Vagina (tissue), 2 donors: ENCODE data around the gene TRIM31.

Experiments
- POLR2A ChIP-seq, 2 donors: fragments of 450-650 bp; IDR thresholded peaks; one replicate each; pipeline ENCODE4 v1.6.1; 2017; ENCODE audit warnings: antibody characterized with exemption in 2 of 2, mild to moderate bottlenecking in 2 of 2, moderate library complexity in 2 of 2
- POLR2AphosphoS5 ChIP-seq, 2 donors: sonication (generic); formaldehyde crosslinking; IDR thresholded peaks; one replicate each; pipeline ENCODE4 v1.9.0; 2017; ENCODE audit warnings: antibody characterized with exemption in 2 of 2, mild to moderate bottlenecking in 2 of 2, low read depth in 1 of 2; ENCODE audit not compliant: insufficient read depth in 1 of 2
- TF ChIP-seq, protein P1 (sequence below), 3 experiments: fragments of 450-650 bp in 2 of 3; fragments of 200-600 bp in 1 of 3; sonication (generic) in 1 of 3; IDR thresholded peaks; one replicate each; pipeline ENCODE4 v1.5.1; 2017 to 2019; ENCODE audit warnings: antibody characterized with exemption in 3 of 3, mild to moderate bottlenecking in 2 of 3, moderate library complexity in 2 of 3

DNA sequence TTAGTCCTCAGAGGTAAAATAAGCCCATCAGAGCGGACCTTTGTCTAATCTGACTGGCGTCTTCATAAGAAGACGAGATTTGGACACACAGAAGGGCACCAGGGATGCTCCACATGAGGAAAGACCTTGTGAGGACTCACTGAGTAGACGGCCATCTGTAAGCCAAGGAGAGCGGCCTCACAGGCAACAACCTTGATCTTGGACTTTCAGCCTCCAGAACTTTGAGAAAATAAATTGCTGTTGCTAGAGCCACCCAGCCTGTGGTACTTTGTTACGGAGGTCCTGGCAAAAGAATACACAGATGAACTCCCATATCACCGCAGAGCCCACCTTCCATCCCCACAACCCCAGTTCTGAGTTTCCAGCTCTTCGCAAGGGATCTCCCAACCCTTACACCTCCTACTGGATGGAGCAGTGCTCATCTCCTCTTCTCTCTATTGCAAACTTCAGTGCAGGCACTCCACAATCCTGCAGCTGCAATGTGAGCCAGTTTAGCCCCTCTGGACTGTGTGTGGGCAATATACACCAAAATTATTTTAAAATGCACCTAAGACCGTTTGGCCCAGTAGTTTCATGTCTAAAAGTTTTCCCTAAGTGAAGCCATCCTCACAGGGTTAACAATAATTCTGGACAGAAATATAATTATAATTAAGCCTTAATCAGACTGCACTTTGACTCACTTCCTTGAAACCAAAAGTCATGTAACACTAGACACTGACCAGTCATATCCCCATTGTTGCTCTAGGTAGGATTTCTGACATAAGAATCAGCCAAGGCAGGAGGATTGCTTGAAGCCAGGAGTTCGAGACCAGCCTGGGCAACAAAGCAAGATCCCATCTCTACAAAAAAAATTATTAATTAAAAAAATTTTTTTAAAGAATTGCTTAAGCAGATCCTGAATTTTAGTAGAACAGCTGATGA, 8.8 kb upstream of the TRIM31 start:
- TF ChIP-seq POLR2A (IDR thresholded peaks at IDR 0.05) (no peak), POLR2AphosphoS5 (IDR thresholded peaks at IDR 0.05; ENCODE audit: insufficient read depth in 1 of 2, low read depth in 1 of 2) (no peak)
- TF ChIP-seq, protein P1, sequence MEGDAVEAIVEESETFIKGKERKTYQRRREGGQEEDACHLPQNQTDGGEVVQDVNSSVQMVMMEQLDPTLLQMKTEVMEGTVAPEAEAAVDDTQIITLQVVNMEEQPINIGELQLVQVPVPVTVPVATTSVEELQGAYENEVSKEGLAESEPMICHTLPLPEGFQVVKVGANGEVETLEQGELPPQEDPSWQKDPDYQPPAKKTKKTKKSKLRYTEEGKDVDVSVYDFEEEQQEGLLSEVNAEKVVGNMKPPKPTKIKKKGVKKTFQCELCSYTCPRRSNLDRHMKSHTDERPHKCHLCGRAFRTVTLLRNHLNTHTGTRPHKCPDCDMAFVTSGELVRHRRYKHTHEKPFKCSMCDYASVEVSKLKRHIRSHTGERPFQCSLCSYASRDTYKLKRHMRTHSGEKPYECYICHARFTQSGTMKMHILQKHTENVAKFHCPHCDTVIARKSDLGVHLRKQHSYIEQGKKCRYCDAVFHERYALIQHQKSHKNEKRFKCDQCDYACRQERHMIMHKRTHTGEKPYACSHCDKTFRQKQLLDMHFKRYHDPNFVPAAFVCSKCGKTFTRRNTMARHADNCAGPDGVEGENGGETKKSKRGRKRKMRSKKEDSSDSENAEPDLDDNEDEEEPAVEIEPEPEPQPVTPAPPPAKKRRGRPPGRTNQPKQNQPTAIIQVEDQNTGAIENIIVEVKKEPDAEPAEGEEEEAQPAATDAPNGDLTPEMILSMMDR (IDR thresholded peaks at IDR 0.05), result no peak
